AG10803 (cell line): ENCODE measurements around the gene CD79A.

Source experiments
- DNase-seq: peaks from one replicate; pipeline ENCODE4 v3.0.0; 2010; ENCODE audit warnings: low read depth
- H3K4me3 ChIP-seq: 2 replicates; pipeline ENCODE4 v1.5.1; 2011; ENCODE audit warnings: mild to moderate bottlenecking, low read length, control low read depth
- TF ChIP-seq, protein P1 (sequence below): conservative IDR thresholded peaks from 2 replicates; pipeline ENCODE4 v1.5.1; 2011; ENCODE audit warnings: mild to moderate bottlenecking, low read length, control low read depth, inconsistent platforms

The CD79A gene

DNA sequence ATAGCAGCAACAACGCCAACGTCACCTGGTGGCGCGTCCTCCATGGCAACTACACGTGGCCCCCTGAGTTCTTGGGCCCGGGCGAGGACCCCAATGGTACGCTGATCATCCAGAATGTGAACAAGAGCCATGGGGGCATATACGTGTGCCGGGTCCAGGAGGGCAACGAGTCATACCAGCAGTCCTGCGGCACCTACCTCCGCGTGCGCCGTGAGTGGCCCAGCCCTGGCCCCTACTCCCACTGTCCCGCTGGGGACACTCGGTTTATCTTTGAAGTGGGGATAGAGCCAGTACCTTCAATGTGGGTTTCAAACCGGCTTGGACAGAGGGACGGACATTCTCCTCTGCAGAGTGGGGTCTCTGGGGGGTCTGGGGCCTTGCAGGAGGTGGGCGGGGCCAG is 2.0 kb downstream of the CD79A start:
- no peak overlapping the region for H3K4me3 ChIP-seq
- TF ChIP-seq, protein P1, sequence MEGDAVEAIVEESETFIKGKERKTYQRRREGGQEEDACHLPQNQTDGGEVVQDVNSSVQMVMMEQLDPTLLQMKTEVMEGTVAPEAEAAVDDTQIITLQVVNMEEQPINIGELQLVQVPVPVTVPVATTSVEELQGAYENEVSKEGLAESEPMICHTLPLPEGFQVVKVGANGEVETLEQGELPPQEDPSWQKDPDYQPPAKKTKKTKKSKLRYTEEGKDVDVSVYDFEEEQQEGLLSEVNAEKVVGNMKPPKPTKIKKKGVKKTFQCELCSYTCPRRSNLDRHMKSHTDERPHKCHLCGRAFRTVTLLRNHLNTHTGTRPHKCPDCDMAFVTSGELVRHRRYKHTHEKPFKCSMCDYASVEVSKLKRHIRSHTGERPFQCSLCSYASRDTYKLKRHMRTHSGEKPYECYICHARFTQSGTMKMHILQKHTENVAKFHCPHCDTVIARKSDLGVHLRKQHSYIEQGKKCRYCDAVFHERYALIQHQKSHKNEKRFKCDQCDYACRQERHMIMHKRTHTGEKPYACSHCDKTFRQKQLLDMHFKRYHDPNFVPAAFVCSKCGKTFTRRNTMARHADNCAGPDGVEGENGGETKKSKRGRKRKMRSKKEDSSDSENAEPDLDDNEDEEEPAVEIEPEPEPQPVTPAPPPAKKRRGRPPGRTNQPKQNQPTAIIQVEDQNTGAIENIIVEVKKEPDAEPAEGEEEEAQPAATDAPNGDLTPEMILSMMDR = no peak

DNA sequence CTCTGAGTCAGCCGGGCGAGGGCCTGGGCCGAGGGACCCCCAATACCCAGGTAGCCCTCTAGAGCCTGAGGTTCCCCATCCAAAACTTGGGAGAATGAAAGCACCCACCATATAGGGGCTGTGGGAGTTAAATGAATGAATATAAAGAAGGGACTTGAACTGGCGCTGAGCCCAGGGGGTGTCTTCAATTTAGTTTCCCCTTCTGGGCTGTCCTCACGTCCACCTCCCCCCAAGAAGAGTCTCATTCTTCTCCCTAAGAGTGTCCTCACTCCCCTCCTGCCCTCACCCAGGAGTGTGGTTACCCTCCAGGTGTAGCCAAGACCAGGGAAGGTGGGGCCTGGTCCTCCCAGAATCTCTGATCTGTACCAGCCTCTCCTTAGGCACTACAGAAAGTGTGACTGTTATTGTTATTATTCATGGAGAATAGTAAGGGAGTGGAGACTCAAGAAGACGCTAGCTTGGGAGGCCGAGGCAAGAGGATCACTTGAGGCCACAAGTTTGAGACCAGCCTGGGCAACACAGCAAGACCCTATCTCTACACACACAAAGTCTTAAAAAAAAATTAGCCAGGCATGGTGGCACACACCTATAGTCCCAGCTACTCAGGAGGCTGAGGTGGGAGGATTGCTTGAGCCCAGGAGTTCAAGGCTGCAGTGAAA is 2.7 kb downstream of the CD79A start:
- TF ChIP-seq, protein P1 = no peak
- H3K4me3 ChIP-seq = no peak overlapping the region

More for the DNA sequence above, 2.0 kb downstream of the CD79A start:
- no peak for DNase-seq

DNA sequence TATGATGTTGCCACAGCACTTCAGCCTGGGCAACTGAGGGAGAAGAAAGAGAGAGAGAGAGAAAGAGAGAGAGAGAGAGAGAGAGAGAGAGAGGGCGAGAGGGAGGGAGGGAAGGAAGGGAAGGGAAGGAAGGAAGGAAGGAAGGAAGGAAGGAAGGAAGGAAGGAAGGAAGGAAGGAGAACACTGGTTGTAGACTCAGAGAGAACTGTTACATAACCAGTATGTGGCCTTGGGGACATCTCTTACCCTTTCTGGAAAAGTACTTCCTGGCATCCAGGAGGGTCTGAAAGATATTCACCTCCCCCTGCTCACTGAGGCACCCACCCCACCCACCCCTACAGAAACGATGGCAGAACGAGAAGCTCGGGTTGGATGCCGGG is 3.2 kb downstream of the CD79A start:
- no peak overlapping the region for H3K4me3 ChIP-seq
- TF ChIP-seq, protein P1 = no peak
- no peak for DNase-seq

More for the DNA sequence above, 2.7 kb downstream of the CD79A start:
- no peak for DNase-seq

DNA sequence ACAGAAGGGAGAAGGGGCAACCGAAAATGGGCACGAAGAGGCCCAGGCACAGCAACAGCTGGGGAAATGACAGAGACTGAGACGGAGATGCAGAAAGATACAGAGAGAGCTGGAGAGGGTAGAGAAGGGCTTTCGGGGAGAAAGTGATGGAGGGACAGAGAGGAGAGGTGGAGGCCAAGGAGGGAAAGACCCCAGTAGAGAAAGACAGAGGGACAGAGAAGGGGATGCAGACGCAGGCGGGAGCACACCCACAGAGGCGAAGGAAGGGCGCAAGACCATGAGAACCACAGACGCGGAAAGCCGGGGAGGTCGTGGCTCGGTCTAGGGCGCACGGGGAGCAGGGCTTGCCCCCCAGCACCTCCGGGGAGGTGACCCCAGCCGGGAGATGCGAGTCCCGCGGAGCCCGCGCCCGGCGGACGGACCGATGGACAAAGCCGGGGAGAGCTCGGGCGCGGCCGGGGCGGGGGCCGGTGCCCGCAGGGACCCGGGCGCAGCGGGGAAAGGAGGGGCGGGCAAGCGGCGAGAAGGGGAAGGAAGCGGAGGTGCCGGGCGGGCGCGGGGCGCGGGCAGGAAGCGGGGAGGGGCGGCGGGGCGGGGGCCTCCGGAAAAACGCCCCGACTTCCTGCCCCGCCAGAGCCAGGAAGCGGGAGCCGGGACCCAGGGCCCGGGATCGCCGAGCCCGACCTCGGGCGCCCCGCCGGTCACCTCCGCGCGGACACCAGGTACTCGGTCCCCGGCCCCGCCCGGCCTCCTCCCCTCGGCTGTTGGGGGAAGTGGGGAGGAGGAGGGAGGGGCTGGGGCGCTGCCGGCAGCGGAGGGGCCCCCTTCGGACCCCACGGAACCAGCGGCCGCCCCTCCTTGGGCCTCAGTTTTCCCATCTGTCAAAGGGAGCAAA is 5.7 kb downstream of the CD79A start, which contains the start of gene ARHGEF1:
Gene ARHGEF1, plus strand, starts transcription at position 617 of the 895 bp plus-strand sequence. CDS start 4,899 bp downstream, outside the sequence.
- DNase-seq = peak; percentile 27
- peak within 1 kb of the TSS; percentile 97 for H3K4me3 ChIP-seq
- TF ChIP-seq, protein P1 = no peak

DNA sequence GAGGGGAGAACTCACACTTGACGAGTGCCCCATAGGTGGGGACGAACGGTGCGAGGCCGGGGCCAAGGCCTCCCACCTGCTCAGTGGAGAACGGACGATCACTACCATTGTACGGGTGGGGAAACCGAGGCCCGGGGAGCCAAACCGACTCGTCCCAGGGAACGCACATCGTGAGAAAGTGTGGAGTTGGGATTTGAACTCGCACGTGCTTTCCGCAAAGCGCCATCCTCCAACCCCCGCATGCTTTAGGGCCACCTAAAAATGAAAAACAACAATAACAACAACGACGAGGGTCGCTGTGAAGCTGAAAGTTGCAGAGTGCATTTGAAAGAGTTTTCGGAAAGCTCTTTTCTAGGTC is 6.4 kb downstream of the CD79A start:
- H3K4me3 ChIP-seq = peak overlapping the region; percentile 97
- TF ChIP-seq, protein P1 = no peak
- no peak for DNase-seq

DNA sequence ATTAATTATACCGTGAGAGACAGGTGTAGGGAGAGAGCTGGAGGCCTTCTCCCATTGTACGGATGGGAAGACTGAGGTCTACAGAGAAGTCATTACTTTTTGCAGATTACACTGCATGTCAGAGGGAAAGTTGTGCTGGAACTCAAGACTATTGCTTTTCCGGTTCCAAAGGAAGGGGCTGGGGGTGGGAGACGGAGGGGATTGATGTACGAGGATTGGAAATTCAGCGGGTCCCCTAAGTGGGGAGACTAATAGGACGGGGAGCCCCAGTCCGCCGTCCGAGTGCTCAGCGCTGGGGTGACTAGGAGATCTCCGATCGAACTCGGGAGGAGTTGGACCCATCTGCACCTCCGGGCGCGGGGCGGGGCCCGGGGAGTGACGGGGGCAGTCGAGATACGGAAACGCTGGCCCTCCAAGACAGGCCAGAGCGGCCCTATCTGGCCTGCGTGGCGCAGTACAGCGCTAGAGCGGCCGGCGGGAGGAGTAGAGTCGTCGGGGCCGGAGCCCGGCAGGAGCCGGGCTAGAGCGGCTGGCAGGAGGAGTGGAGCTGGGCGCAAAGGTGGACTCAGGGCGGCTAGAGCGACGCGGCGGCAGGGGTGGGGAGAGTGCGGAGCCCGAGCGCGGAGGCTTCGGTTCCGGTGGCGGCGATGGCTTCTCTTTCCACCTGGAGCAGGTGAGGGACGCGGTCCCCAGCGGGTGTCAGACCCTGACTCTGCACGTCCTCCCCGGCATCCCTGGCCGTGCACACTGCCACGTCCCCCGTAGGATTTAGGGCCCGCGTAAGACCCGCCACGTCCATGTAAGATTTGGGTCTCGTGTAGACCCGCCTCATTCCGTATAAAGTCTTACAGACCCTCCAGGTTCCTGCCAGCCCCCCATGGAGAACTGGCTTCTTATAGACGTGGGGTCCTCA is 7.0 kb downstream of the CD79A start:
- peak overlapping the region; percentile 97 for H3K4me3 ChIP-seq
- DNase-seq = peak; percentile 97
- TF ChIP-seq, protein P1 = peak; percentile 16; the same call in 1 of the 2 replicates
